Measurements from ENCODE around the gene TACR2.

DNA sequence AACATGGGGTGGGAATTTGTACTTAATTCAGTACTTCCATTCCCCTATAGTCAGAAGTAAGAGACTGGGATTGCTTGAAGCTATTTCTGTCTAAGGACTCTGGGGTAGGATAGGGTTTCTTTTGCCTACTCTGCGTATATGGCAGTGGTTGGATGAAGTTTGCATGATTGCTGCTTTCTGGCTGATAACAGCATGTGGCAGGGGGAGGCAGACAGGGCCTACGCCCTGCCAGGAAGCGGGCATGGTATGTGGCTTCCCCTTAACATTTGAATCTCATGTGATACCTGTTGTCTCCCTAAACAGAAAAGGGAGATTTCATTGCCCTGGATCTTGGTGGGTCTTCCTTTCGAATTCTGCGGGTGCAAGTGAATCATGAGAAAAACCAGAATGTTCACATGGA lies 57.1 kb downstream of the TACR2 start:
- no peak for TF ChIP-seq EP300 (IDR thresholded peaks at IDR 0.05)
- TF ChIP-seq, protein P1, sequence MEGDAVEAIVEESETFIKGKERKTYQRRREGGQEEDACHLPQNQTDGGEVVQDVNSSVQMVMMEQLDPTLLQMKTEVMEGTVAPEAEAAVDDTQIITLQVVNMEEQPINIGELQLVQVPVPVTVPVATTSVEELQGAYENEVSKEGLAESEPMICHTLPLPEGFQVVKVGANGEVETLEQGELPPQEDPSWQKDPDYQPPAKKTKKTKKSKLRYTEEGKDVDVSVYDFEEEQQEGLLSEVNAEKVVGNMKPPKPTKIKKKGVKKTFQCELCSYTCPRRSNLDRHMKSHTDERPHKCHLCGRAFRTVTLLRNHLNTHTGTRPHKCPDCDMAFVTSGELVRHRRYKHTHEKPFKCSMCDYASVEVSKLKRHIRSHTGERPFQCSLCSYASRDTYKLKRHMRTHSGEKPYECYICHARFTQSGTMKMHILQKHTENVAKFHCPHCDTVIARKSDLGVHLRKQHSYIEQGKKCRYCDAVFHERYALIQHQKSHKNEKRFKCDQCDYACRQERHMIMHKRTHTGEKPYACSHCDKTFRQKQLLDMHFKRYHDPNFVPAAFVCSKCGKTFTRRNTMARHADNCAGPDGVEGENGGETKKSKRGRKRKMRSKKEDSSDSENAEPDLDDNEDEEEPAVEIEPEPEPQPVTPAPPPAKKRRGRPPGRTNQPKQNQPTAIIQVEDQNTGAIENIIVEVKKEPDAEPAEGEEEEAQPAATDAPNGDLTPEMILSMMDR (IDR thresholded peaks at IDR 0.05), result no peak

All from upper lobe of left lung (tissue), 4 donors.